NCI-H2196 treated with DMSO at 0.1 percent for 48 hours (cell line): ENCODE results near the gene CACNA2D3.
A peak's percentile ranks its signal among the peaks of the same experiment; 100 is the strongest.

ENCODE experiments used
- DNase-seq: peaks from one replicate; lab custom pipeline; 2025; ENCODE audit not compliant: unreplicated experiment; lab: John Stamatoyannopoulos, UW

Gene CACNA2D3

GRCh38 chr3:54126551-54126950 lies 4.2 kb downstream of the CACNA2D3 start:
- DNase-seq: no peak

GRCh38 chr3:54127499-54128056 lies 5.2 kb downstream of the CACNA2D3 start:
- DNase-seq: no peak

- no peak for DNase-seq
These were observed 8.8 kb downstream of the CACNA2D3 start for GRCh38 chr3:54131026-54131605.

GRCh38 chr3:54131890-54132289 lies 9.5 kb downstream of the CACNA2D3 start:
- DNase-seq: no peak

- DNase-seq: no peak
These were observed 10.3 kb downstream of the CACNA2D3 start for GRCh38 chr3:54132685-54133084.

GRCh38 chr3:54133196-54133595 lies 10.8 kb downstream of the CACNA2D3 start:
- no peak for DNase-seq

- no peak for DNase-seq
These were observed 11.8 kb downstream of the CACNA2D3 start for GRCh38 chr3:54134155-54134554.

- no peak for DNase-seq
These were observed 12.4 kb downstream of the CACNA2D3 start for GRCh38 chr3:54134713-54135112.

- no peak for DNase-seq
These were observed 15.0 kb downstream of the CACNA2D3 start for GRCh38 chr3:54137311-54137710.

GRCh38 chr3:54138937-54139547 lies 16.7 kb downstream of the CACNA2D3 start:
- no peak for DNase-seq

- DNase-seq: no peak
These were observed 17.3 kb downstream of the CACNA2D3 start for GRCh38 chr3:54139630-54140029.

- no peak for DNase-seq
These were observed 21.9 kb downstream of the CACNA2D3 start for GRCh38 chr3:54144284-54144683.

- peak; percentile 10 for DNase-seq
These were observed 24.3 kb downstream of the CACNA2D3 start for GRCh38 chr3:54146506-54147239.

GRCh38 chr3:54150864-54151467 lies 28.6 kb downstream of the CACNA2D3 start:
- no peak for DNase-seq

- no peak for DNase-seq
These were observed 31.1 kb downstream of the CACNA2D3 start for GRCh38 chr3:54153477-54153876.

GRCh38 chr3:54157860-54158259 lies 35.5 kb downstream of the CACNA2D3 start:
- DNase-seq: no peak

GRCh38 chr3:54159917-54160316 lies 37.6 kb downstream of the CACNA2D3 start:
- no peak for DNase-seq

- DNase-seq: no peak
These were observed 41.1 kb downstream of the CACNA2D3 start for GRCh38 chr3:54163441-54163840.

GRCh38 chr3:54164192-54164975 lies 42.0 kb downstream of the CACNA2D3 start:
- no peak for DNase-seq

GRCh38 chr3:54165865-54166264 lies 43.5 kb downstream of the CACNA2D3 start:
- DNase-seq: no peak

GRCh38 chr3:54167999-54168398 lies 45.6 kb downstream of the CACNA2D3 start:
- no peak for DNase-seq
